ENCODE measurements around the gene ARID1B. TPM values are rescaled to one million over a fixed set of nuclear protein-coding genes. Genes with fewer than 3 reads are reported as not detected.

Gene ARID1B
- total and polyA plus RNA-seq, 8 donors: 16.2 to 68.0 (median 42.5) TPM

DNA sequence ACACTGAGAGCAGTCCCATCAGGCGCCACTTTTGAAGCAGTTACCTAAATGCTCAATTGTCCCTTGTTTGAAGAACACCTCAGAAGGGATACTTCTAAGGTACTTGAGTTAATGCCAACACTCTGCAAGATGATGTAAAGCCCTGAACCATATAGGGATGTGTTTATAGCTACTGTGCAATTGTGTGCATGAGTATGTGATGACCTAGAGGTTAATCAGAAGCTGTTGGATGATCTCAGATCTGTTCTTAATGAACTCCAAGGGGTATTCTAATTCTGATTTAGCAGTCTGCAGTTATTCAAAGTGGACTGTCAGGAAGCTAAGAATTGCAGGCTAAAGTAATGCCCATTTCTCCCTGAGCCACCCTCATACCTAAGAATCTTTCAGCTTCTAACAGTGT is 387.8 kb downstream of the ARID1B start:
- FAIRE-seq: no peak
- no peak overlapping the region for H3K4me3 ChIP-seq
- TF ChIP-seq, protein P1, sequence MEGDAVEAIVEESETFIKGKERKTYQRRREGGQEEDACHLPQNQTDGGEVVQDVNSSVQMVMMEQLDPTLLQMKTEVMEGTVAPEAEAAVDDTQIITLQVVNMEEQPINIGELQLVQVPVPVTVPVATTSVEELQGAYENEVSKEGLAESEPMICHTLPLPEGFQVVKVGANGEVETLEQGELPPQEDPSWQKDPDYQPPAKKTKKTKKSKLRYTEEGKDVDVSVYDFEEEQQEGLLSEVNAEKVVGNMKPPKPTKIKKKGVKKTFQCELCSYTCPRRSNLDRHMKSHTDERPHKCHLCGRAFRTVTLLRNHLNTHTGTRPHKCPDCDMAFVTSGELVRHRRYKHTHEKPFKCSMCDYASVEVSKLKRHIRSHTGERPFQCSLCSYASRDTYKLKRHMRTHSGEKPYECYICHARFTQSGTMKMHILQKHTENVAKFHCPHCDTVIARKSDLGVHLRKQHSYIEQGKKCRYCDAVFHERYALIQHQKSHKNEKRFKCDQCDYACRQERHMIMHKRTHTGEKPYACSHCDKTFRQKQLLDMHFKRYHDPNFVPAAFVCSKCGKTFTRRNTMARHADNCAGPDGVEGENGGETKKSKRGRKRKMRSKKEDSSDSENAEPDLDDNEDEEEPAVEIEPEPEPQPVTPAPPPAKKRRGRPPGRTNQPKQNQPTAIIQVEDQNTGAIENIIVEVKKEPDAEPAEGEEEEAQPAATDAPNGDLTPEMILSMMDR (IDR thresholded peaks at IDR 0.05): no peak
- H3K4me1 ChIP-seq: no peaks in the 10 kb centered on the region
- intact Hi-C loops (cut with DNase I): no loop called here
- DNase-seq: no peak
- 89 to 100% methylated on average over 1 of the region's 1 CpG for WGBS, 2 donors
- no peaks in the 10 kb centered on the region for H3K9me3 ChIP-seq
- no peaks in the 10 kb centered on the region for H3K36me3 ChIP-seq
- H3K27ac ChIP-seq: no peak overlapping the region
- no peak for ATAC-seq
- no peaks in the 10 kb centered on the region for H3K27me3 ChIP-seq

DNA sequence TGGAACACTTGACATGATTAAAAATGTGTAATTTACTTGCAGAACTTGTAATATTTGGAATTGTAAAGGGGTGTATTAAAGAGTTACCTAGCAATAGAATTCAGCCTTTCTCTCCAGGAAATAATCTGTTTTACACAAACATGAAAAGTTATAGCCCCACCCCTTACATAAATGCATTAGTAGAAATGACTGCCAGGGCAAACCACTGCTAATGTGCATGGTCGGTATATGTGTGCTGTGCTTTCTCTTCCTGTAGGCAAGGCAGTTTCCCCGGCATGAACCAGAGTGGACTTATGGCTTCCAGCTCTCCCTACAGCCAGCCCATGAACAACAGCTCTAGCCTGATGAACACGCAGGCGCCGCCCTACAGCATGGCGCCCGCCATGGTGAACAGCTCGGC is 389.6 kb downstream of the ARID1B start:
- H3K4me1 ChIP-seq: no peaks in the 10 kb centered on the region
- H3K27ac ChIP-seq: no peak overlapping the region
- no peaks in the 10 kb centered on the region for H3K36me3 ChIP-seq
- ATAC-seq (no peak), FAIRE-seq (no peak), DNase-seq (no peak)
- H3K4me3 ChIP-seq: no peak overlapping the region
- TF ChIP-seq, protein P1 (IDR thresholded peaks at IDR 0.05): no peak
- intact Hi-C loops (cut with DNase I): no loop called here
- H3K9me3 ChIP-seq: no peaks in the 10 kb centered on the region
- WGBS, 2 donors: 91 to 95% methylated on average over 8 of the region's 8 CpGs
- H3K27me3 ChIP-seq: no peaks in the 10 kb centered on the region

DNA sequence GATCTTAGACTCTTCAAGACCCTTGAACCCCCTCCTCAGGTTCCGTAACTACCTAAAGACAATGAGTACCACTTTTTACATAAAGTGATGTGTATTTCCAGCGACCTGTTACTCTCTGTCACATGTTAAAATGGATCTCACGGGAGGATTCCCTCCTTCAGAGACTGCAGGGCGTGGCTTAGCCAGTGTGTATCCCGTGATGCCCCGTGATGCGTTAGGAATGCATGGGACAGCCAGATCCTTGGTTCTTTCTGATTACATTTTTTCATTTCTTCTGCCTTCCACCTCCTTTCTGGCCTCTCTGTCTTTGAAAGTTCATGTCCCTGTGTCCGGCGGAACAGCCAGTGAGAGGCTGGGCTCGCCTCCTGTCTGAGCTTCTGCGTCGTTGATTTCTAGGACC is 390.7 kb downstream of the ARID1B start:
- ATAC-seq: no peak

DNA sequence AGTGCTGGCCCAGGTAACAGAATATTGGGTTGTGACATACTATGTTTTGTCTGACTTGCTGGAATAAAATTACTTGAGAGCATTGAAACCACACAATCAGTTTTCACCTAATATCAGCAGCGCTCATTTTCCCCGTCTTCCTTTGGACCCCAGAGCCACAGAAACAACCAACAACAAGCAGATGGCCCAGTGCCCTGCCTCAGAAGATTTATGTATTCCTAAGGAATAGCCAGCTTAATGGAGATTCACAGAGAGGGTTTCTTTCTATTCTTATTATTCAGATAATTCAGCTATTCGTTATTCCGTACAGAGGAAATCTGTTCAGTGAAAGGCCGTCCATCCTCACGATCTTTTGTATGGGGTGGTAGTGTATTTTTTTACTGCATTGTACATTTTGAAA is 391.3 kb downstream of the ARID1B start:
- ATAC-seq (no peak), DNase-seq (no peak), FAIRE-seq (no peak)
- Histone ChIP-seq H3K4me1 (peaks cover 0 to 8% (median 3%) of the 10 kb centered on the region in 3 donors), H3K27ac (no peak overlapping the region), H3K36me3 (no peaks in the 10 kb centered on the region), H3K4me3 (no peak overlapping the region), H3K27me3 (no peaks in the 10 kb centered on the region), H3K9me3 (no peaks in the 10 kb centered on the region)
- intact Hi-C loops (cut with DNase I): no loop called here
- 95 to 97% methylated on average over 6 of the region's 6 CpGs for WGBS, 2 donors
- TF ChIP-seq, protein P1 (IDR thresholded peaks at IDR 0.05): no peak

More for the DNA sequence above, 390.7 kb downstream of the ARID1B start:
- TF ChIP-seq, protein P1 (IDR thresholded peaks at IDR 0.05): no peak
- Histone ChIP-seq H3K4me1 (peaks cover 0 to 3% (median 0%) of the 10 kb centered on the region in 3 donors), H3K9me3 (no peaks in the 10 kb centered on the region), H3K27ac (no peak overlapping the region), H3K4me3 (no peak overlapping the region), H3K36me3 (no peaks in the 10 kb centered on the region), H3K27me3 (no peaks in the 10 kb centered on the region)
- intact Hi-C loops (cut with DNase I): no loop called here
- 91 to 95% methylated on average over 12 of the region's 12 CpGs for WGBS, 2 donors
- FAIRE-seq (no peak), DNase-seq (no peak)

DNA sequence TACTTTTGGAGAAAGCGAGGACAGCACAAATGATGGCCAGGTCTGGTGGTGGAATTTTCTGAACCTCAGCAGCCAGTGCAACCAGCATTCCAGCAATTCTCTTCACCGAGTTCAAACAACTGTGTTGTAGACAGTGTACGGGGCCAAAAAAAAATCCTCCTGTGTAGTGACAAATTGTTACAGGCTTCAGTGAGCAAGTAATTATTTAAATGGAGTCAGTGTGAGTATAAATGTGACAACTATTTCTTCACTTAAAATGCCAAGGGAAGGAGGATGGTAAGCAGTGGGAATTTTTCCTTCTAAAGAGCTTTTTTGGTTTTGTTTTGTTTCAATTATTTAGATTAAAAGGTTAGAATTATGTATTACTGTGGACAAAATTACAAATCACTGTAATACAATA is 392.0 kb downstream of the ARID1B start:
- no peak for ATAC-seq
- Histone ChIP-seq H3K9me3 (no peaks in the 10 kb centered on the region), H3K4me1 (peaks cover 0 to 8% (median 6%) of the 10 kb centered on the region in 3 donors), H3K4me3 (no peak overlapping the region), H3K27ac (no peak overlapping the region), H3K27me3 (no peaks in the 10 kb centered on the region), H3K36me3 (no peaks in the 10 kb centered on the region)
- 77 to 80% methylated on average over 3 of the region's 3 CpGs for WGBS, 2 donors
- intact Hi-C loops (cut with DNase I): no loop called here
- no peak for DNase-seq
- TF ChIP-seq, protein P1 (IDR thresholded peaks at IDR 0.05): no peak
- no peak for FAIRE-seq

All from pancreas (tissue), 10 donors.